Measurements from ENCODE around the gene PREB.

The PREB gene

GRCh38 chr2:27096748-27097297 is 37.6 kb downstream of the PREB start:
- H3K27me3 ChIP-seq (ENCODE audit: control insufficient read depth in 5 of 5, insufficient read depth in 4 of 5, low read length in 5 of 5) = no peaks in the 10 kb centered on the region
- peak overlapping the region in 3 of 5 donors; percentile 11 to 69 (median 60) for H3K4me3 ChIP-seq (ENCODE audit: low read depth in 1 of 5, low read length in 5 of 5)
- H3K9me3 ChIP-seq (ENCODE audit: control insufficient read depth in 5 of 5, low read length in 5 of 5) = no peaks in the 10 kb centered on the region
- H3K4me1 ChIP-seq (ENCODE audit: control insufficient read depth in 5 of 5, insufficient read depth in 5 of 5, low read length in 5 of 5) = peaks cover 6 to 19% (median 13%) of the 10 kb centered on the region in 5 donors
- peaks cover 0 to 6% (median 0%) of the 10 kb centered on the region in 5 donors for H3K36me3 ChIP-seq (ENCODE audit: control insufficient read depth in 5 of 5, insufficient read depth in 5 of 5, low read length in 5 of 5)
- H3K9ac ChIP-seq (ENCODE audit: low read length in 5 of 5) = peak overlapping the region in 1 of 5 donors; percentile 4
- H3K27ac ChIP-seq (ENCODE audit: low read depth, low read length) = no peak overlapping the region

- no peak overlapping the region for H3K27ac ChIP-seq (ENCODE audit: low read depth, low read length)
- peaks cover 6 to 19% (median 13%) of the 10 kb centered on the region in 5 donors for H3K4me1 ChIP-seq (ENCODE audit: control insufficient read depth in 5 of 5, insufficient read depth in 5 of 5, low read length in 5 of 5)
- H3K27me3 ChIP-seq (ENCODE audit: control insufficient read depth in 5 of 5, insufficient read depth in 4 of 5, low read length in 5 of 5) = no peaks in the 10 kb centered on the region
- H3K4me3 ChIP-seq (ENCODE audit: low read depth in 1 of 5, low read length in 5 of 5) = peak overlapping the region; percentile 46 to 70 (median 62)
- no peaks in the 10 kb centered on the region for H3K9me3 ChIP-seq (ENCODE audit: control insufficient read depth in 5 of 5, low read length in 5 of 5)
- peaks cover 0 to 6% (median 0%) of the 10 kb centered on the region in 5 donors for H3K36me3 ChIP-seq (ENCODE audit: control insufficient read depth in 5 of 5, insufficient read depth in 5 of 5, low read length in 5 of 5)
- H3K9ac ChIP-seq (ENCODE audit: low read length in 5 of 5) = peak overlapping the region in 2 of 5 donors; percentile 4 to 53
These were observed 38.4 kb downstream of the PREB start for GRCh38 chr2:27095745-27096651.

- Histone ChIP-seq H3K9me3 (ENCODE audit: control insufficient read depth in 5 of 5, low read length in 5 of 5) (no peaks in the 10 kb centered on the region), H3K4me1 (ENCODE audit: control insufficient read depth in 5 of 5, insufficient read depth in 5 of 5, low read length in 5 of 5) (peaks cover 6 to 19% (median 13%) of the 10 kb centered on the region in 5 donors), H3K36me3 (ENCODE audit: control insufficient read depth in 5 of 5, insufficient read depth in 5 of 5, low read length in 5 of 5) (peaks cover 0 to 6% (median 0%) of the 10 kb centered on the region in 5 donors), H3K27me3 (ENCODE audit: control insufficient read depth in 5 of 5, insufficient read depth in 4 of 5, low read length in 5 of 5) (no peaks in the 10 kb centered on the region), H3K27ac (ENCODE audit: low read depth, low read length) (no peak overlapping the region), H3K4me3 (ENCODE audit: low read depth in 1 of 5, low read length in 5 of 5) (peak overlapping the region in 1 of 5 donors; percentile 70), H3K9ac (ENCODE audit: low read length in 5 of 5) (no peak overlapping the region)
These were observed 39.0 kb downstream of the PREB start for GRCh38 chr2:27095427-27095744.

GRCh38 chr2:27094353-27094984 is 40.0 kb downstream of the PREB start:
- Histone ChIP-seq H3K27me3 (ENCODE audit: control insufficient read depth in 5 of 5, insufficient read depth in 4 of 5, low read length in 5 of 5) (no peaks in the 10 kb centered on the region), H3K27ac (ENCODE audit: low read depth, low read length) (no peak overlapping the region), H3K36me3 (ENCODE audit: control insufficient read depth in 5 of 5, insufficient read depth in 5 of 5, low read length in 5 of 5) (peaks cover 0 to 4% (median 0%) of the 10 kb centered on the region in 5 donors), H3K4me1 (ENCODE audit: control insufficient read depth in 5 of 5, insufficient read depth in 5 of 5, low read length in 5 of 5) (peaks cover 6 to 19% (median 13%) of the 10 kb centered on the region in 5 donors), H3K9me3 (ENCODE audit: control insufficient read depth in 5 of 5, low read length in 5 of 5) (no peaks in the 10 kb centered on the region), H3K9ac (ENCODE audit: low read length in 5 of 5) (no peak overlapping the region), H3K4me3 (ENCODE audit: low read depth in 1 of 5, low read length in 5 of 5) (no peak overlapping the region)

GRCh38 chr2:27093430-27094352 is 40.7 kb downstream of the PREB start:
- no peak overlapping the region for H3K9ac ChIP-seq (ENCODE audit: low read length in 5 of 5)
- H3K9me3 ChIP-seq (ENCODE audit: control insufficient read depth in 5 of 5, low read length in 5 of 5) = no peaks in the 10 kb centered on the region
- peaks cover 6 to 19% (median 13%) of the 10 kb centered on the region in 5 donors for H3K4me1 ChIP-seq (ENCODE audit: control insufficient read depth in 5 of 5, insufficient read depth in 5 of 5, low read length in 5 of 5)
- H3K4me3 ChIP-seq (ENCODE audit: low read depth in 1 of 5, low read length in 5 of 5) = no peak overlapping the region
- no peaks in the 10 kb centered on the region for H3K27me3 ChIP-seq (ENCODE audit: control insufficient read depth in 5 of 5, insufficient read depth in 4 of 5, low read length in 5 of 5)
- peaks cover 0 to 3% (median 0%) of the 10 kb centered on the region in 5 donors for H3K36me3 ChIP-seq (ENCODE audit: control insufficient read depth in 5 of 5, insufficient read depth in 5 of 5, low read length in 5 of 5)
- no peak overlapping the region for H3K27ac ChIP-seq (ENCODE audit: low read depth, low read length)

- Histone ChIP-seq H3K9me3 (ENCODE audit: control insufficient read depth in 5 of 5, low read length in 5 of 5) (no peaks in the 10 kb centered on the region), H3K4me3 (ENCODE audit: low read depth in 1 of 5, low read length in 5 of 5) (no peak overlapping the region), H3K27me3 (ENCODE audit: control insufficient read depth in 5 of 5, insufficient read depth in 4 of 5, low read length in 5 of 5) (no peaks in the 10 kb centered on the region), H3K27ac (ENCODE audit: low read depth, low read length) (no peak overlapping the region), H3K4me1 (ENCODE audit: control insufficient read depth in 5 of 5, insufficient read depth in 5 of 5, low read length in 5 of 5) (peaks cover 6 to 19% (median 13%) of the 10 kb centered on the region in 5 donors), H3K9ac (ENCODE audit: low read length in 5 of 5) (no peak overlapping the region), H3K36me3 (ENCODE audit: control insufficient read depth in 5 of 5, insufficient read depth in 5 of 5, low read length in 5 of 5) (peaks cover 0 to 3% (median 0%) of the 10 kb centered on the region in 5 donors)
These were observed 41.6 kb downstream of the PREB start for GRCh38 chr2:27092696-27093429.

- peaks cover 0 to 3% (median 0%) of the 10 kb centered on the region in 5 donors for H3K36me3 ChIP-seq (ENCODE audit: control insufficient read depth in 5 of 5, insufficient read depth in 5 of 5, low read length in 5 of 5)
- no peak overlapping the region for H3K27ac ChIP-seq (ENCODE audit: low read depth, low read length)
- no peak overlapping the region for H3K9ac ChIP-seq (ENCODE audit: low read length in 5 of 5)
- no peak overlapping the region for H3K4me3 ChIP-seq (ENCODE audit: low read depth in 1 of 5, low read length in 5 of 5)
- no peaks in the 10 kb centered on the region for H3K27me3 ChIP-seq (ENCODE audit: control insufficient read depth in 5 of 5, insufficient read depth in 4 of 5, low read length in 5 of 5)
- no peaks in the 10 kb centered on the region for H3K9me3 ChIP-seq (ENCODE audit: control insufficient read depth in 5 of 5, low read length in 5 of 5)
- H3K4me1 ChIP-seq (ENCODE audit: control insufficient read depth in 5 of 5, insufficient read depth in 5 of 5, low read length in 5 of 5) = peaks cover 6 to 20% (median 17%) of the 10 kb centered on the region in 5 donors
These were observed 42.4 kb downstream of the PREB start for GRCh38 chr2:27091746-27092695.

GRCh38 chr2:27089111-27089954 is 45.1 kb downstream of the PREB start:
- Histone ChIP-seq H3K9ac (ENCODE audit: low read length in 5 of 5) (no peak overlapping the region), H3K36me3 (ENCODE audit: control insufficient read depth in 5 of 5, insufficient read depth in 5 of 5, low read length in 5 of 5) (peaks cover 0 to 2% (median 0%) of the 10 kb centered on the region in 5 donors), H3K4me1 (ENCODE audit: control insufficient read depth in 5 of 5, insufficient read depth in 5 of 5, low read length in 5 of 5) (peaks cover 2 to 23% (median 19%) of the 10 kb centered on the region in 5 donors)

More at GRCh38 chr2:27089111-27089954, 45.1 kb downstream of the PREB start:
- Histone ChIP-seq H3K4me3 (ENCODE audit: low read depth in 1 of 5, low read length in 5 of 5) (no peak overlapping the region), H3K27me3 (ENCODE audit: control insufficient read depth in 5 of 5, insufficient read depth in 4 of 5, low read length in 5 of 5) (no peaks in the 10 kb centered on the region), H3K9me3 (ENCODE audit: control insufficient read depth in 5 of 5, low read length in 5 of 5) (no peaks in the 10 kb centered on the region), H3K27ac (ENCODE audit: low read depth, low read length) (no peak overlapping the region)
